NCI-H2029 (cell line): ENCODE data around the gene PLGRKT.
"Not testable (repeated sequence)": the region's sequence is repeated elsewhere in the genome, so short reads cannot be mapped to it uniquely, and the experiment has no call there.

Source experiments
- DNase-seq: peaks from one replicate; lab custom pipeline; 2025; lab: John Stamatoyannopoulos, UW

PLGRKT gene, protein sequence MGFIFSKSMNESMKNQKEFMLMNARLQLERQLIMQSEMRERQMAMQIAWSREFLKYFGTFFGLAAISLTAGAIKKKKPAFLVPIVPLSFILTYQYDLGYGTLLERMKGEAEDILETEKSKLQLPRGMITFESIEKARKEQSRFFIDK

DNA sequence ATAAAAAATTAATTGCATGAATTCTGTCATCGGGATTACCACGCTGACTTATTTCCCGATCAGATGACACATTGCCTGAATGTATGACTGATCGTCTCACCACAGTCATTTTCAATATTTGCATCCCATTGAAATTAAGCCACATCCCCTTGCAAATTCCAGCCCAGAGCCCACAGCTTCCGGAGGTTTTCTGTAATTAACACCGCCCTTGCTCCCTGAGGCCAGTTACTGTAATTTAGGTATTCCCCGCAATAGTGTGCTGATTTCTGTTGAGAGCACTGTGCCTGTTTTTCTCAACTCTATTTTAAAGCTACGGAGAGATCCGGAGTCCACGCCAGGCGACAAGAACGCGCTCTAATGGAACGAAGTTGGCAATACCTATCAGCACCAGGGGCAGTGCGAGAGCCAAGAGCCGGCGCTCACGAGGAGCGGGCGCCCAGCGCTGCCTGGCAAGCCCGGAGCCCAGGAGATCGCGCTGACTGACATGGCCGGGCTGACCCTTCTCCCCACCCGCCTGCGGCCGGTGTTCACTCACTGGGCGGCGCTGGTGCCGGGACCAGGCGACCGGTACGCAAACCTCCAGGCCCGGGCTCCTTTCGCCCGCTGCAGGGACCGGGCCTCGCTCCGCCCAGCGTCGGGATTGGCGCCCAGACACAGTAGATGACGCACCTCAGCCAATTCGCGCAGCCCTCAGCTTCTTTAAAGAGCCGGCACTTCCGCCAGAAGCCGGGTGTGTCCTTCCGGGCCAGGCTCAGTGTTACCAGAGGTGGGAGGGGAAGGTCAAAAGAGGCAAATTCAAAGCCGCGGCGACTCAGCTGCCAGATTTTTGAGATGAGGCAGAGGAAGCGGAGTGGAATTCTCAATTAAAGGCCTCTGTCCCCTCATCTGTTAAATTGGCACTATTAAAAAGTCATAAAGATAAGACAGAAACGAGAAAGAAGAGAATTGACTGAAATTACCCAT is at the start of gene PLGRKT:
TSS of gene PLGRKT (minus strand) at position 672 of the 963 bp plus-strand sequence. CDS start 5,948 bp downstream, outside the sequence.
- DNase-seq: peak; percentile 79

DNA sequence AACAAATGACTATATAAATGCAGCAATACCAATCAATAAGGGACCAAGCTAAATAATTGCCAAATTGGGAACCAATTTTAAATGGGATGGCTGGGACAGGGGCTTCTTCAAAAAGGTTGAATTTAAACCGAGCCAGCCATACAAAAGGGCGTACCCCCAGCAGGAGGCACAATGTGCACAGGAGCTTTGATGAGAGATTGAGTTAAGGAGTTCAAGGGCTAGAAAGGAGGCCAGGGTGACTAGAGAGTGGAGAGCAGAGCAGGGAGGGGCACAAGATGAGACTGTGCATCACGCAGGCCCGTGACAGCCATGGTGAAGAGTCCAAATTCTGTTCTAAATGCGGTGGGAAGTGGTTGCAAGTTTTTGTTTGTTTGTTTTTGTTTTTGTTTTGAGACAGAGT is 49.3 kb upstream of the PLGRKT start:
- no peak for DNase-seq

DNA sequence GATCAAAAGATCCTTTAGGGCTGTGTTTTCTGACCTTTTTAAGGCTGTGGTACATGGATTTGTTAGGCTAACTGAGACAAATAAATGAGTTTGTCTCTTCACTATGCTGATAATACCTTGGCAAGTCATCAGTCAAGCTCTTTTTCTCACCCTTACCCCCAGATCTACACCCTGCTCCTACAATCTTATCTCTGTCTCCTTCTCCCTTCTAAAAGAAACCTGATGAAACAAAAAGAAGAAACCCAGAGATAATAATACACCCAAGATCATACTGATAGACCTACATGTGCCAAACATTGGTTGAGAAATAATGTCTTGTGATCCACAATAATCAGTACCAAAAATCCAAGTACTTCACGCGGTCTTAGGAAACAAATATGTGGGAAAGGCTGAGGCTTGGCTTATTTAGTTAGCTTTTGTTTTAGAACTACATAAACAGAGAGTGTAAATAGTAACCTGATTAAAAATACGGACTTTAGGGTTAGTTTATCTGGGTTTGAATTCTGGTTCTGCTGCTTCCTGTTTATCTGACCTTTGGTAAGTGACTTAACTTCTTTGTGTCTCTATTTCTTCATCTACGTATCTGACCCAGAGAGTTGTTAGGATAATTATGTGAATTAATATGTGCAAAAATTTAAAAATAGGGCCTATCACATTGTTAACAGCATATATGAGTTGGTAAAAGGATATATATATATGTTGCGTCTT is 47.8 kb upstream of the PLGRKT start:
- no peak for DNase-seq

DNA sequence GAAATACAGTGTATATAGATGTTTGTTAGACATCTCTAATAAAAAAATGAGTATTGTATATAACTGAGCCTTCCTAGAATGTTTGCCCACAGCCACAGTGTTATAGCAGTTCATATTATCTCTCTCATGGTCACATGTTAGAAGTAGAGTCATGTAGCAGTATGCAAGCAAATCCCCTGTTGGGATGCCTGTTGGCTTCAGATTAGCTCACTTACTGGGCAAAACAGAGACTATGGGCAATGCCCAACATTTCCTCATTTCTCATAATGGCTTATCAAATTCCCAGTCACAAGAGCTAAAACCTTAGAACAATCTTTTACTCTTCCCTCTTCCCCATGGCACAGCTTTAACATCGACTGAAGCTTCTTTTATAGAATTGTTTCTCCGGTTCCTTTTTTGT is 45.6 kb upstream of the PLGRKT start:
- no peak for DNase-seq

DNA sequence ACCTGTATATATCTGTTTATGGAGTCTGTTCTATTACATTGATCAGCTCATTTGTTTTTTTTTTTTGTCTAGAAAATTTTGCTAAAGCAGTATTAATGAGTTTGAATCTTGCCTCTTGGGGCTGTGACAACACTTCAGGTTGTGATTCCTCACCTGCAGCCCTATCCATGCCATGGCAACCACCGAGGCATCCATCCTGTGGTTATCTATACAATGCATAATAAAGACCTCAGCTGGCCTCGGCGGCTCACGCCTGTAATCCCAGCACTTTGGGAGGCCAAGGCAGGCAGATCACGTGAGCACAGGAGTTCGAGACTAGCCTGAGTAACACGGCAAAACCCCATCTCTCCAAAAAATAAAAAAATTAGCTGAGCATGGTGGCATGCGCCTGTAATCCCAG is 44.5 kb upstream of the PLGRKT start:
- DNase-seq: no peak

DNA sequence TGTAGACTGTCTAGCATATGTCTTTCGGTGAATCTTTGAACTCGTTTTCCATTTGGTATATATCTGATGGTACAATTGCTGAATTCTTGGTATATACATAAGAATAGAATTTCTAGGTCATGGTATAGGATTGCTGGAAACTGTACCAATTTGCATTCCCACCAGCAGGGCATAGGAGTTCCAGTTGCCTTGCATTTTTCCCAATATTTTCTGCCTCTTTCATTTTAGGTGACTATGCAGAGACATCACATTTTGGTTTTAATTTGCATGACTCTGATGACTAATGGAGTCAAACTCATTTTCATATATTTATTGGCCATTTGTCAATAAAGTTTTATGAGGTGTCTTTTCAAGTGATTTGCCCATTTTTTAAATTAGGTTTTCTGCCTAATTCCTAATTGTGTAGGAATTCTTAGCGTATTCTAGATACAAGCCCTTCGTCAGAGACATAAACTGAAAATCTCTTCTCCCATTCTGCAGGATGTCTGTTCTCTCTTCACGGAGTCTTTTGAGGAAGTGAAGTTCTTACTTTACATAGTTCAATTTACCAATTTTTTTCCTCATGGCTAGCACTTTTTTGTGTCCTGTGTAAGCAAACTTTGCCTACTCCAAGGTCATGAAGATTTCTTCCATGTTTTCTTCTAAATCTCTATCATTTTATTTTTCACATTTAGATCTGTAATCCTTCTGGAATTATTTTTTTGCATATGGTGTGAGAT is 43.8 kb upstream of the PLGRKT start:
- no peak for DNase-seq

DNA sequence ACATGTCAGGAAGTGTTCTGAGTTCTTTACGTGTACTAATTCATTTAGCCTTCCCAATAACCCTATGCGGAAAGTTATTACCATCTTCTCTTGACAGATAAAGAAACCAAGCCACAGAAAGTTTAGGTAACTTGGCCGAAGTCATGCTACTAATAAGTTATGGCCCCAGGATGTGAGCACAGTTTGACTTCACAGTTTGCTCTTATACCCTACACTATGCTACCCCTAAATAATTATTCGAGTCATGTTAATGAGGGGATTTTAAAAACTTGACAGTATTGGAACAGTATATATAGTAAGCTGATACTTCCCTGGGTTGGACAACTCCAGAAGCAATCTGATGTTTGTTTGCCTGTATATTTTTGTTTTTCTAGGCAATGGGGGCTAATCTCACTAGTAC is 43.2 kb upstream of the PLGRKT start:
- DNase-seq: no peak

DNA sequence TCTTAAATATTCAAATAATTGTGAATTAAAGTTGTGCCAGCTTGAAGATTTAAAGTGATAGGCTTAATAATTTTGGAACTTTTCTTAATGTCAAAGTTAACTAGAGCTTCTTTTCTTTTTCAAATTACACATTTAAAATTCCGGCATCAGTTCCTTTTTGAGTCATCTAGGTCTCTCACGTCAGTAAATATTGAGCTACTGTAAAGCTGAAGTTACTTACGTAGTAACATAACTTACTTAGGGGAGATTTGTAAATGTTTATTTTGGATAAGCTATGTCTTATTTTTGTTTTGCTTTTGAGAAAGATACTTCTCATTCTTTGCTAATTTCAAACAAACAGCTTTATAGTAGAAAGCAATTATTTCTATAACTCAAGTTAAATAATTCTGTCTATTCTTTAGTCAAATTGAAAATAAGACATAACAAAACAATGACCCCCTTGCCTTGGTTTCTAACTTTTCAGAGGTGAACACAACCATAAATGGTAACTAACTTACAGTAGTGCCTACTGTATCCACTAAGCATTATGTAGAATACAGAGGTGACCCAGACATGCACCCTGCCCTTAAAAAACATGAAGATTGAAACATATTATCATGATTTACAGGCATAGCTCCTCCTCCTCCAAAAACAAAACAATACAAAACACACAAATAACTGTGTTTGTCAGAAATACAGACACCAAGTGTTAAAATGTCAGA is 42.4 kb upstream of the PLGRKT start:
- no peak for DNase-seq

DNA sequence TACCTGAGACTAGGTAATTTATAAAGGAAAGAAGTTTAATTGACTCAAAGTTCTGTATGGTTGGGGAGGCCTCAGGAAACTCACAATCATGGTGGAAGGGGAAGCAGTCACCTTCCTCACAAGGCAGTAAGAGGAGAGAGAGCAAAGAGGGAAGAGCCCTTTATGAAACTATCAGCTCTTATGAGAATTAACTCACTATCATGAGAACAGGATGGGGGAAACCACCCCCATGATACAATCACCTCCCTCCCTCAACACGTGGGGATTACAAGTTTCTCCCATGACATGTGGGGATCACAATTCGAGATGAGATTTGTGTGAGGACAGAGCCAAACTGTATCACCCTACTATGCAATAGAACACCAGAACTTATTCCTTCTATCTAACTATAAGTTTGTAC is 40.5 kb upstream of the PLGRKT start:
- no peak for DNase-seq

DNA sequence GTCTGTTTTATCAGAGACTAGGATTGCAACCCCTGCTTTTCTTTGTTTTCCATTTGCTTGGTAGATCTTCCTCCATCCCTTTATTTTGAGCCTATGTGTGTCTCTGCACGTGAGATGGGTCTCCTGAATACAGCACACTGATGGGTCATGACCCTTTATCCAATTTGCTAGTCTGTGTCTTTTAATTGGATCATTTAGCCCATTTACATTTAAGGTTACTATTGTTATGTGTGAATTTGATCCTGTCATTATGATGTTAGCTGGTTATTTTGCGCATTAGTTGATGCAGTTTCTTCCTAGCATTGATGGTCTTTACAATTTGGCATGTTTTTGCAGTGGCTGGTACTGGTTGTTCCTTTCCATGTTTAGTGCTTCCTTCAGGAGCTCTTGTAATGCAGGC is 37.9 kb upstream of the PLGRKT start:
- DNase-seq: not testable (repeated sequence)

DNA sequence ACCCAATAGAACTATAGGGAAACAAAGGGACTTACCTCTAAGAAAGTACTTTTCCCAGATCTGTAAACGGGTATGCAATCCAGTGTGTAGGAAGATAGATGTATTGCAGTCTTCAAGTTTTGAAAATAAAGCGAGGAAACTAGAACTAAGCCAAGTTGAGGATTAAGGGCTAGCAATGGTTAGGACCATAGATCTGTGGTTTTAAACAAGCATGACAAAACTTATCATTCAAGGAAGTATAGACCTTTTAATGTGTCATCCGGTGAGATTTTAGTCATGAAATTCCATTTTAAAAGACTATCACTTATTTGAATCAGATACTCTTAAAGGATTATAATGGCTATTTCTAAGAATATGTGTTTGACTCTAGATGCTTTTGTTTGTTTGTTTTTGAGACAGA is 33.1 kb upstream of the PLGRKT start:
- DNase-seq: no peak

DNA sequence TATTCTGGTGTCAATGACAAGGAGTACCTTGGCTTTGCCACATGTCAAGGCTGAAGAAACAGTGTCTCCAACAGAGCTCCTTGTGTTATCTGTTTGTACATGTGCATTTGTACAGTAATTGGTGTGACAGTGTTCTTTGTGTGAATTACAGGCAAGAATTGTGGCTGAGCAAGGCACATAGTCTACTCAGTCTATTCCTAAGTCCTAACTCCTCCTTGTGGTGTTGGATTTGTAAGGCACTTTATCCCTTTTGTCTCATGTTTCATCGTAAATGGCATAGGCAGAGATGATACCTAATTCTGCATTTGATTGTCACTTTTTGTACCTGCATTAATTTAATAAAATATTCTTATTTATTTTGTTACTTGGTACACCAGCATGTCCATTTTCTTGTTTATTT is 32.4 kb upstream of the PLGRKT start:
- no peak for DNase-seq

DNA sequence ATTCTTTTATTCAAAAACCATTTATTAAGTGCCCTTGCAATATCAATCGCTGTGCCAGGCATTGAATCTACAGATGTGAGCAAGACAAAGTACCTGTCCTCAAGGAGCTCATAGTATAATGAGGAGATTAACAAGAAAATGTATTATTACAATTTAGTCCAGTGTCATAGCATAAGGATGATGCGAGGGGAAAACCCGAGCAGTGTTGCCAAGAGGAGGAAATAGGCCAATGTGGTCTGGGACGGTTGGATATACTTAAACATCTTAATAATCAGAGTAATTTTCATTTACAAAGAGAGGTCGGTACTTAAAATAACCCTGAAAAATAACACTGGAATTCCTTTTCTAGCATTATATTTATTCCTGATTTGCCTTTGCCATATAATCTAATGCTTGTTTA is 31.1 kb upstream of the PLGRKT start:
- no peak for DNase-seq

DNA sequence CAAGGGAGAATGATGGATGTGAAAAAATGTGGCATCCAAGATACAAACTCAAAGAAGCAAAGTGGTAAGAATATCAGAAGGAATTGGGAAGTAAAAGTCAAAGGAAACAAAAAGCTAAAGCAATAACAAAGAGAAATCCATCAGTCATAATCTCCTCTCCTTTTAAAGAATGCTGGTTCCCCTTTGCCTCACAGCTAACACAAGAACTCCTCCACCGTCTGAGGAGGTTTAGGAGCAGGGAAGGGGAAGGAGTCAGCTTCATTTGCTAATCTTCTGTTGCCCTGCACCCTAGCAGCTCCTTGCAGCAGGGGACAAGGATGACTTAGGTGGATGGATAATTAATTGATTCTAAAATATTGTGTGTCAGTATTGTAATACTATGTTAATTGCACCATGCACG is 29.0 kb upstream of the PLGRKT start:
- DNase-seq: no peak

DNA sequence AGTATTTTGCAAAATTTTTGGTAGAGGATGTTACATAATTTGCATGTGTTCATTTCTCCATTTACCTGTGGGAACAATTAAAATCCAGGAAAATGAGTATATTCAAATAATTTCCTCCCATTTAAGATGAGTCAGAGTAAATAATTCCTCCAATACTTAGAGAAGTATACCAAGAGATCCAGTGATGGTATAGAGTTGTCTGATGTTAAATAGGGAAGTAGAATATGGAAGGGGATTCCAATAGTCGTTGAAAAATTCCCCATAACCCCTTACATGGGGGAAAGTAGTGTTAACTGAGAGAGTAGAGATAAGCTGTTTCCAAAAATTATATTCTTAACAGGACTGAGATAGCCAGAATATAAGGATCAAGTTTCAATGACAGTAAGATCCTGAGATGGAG is 28.3 kb upstream of the PLGRKT start:
- DNase-seq: no peak

DNA sequence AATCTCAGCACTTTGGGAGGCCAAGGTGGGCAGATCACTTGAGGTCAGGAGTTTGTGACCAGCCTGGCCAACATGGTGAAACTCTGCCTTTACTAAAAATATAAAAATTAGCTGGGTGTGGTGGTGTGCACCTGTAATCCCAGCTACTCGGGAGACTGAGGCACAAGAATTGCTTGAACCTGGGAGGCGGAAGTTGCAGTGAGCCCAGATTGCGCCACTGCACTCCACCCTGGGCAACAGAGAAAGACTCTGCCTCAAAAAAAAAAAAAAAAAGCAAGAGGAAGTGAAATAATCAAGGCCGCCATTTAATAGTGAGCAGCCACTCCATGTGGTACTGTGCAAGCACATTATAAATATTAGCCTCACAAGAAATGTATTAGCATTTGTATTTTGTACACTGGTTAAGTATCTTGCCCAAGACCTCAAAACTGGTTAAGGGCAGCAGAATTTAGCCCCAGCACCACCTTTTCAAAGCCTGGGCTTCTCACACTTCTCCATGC is 27.2 kb upstream of the PLGRKT start:
- not testable (repeated sequence) for DNase-seq

DNA sequence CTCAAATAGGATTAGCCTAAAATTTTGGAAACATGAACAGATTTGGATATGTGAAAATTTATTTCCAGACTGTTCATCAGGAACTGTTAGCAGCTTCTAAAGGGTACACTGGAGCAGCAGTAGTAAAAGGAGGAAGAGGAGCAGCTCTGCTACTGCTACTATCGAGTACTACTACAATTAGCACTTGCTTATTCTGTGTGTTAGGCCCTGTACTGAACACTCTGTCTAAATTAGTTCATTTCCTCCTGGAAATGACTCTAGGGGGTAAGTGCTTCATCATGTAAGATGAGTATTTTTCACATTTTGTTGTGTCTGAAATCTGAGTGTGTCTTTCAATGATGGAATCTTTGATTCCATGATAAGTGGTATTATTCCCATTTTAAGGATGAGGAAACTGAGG is 22.4 kb upstream of the PLGRKT start:
- DNase-seq: no peak

DNA sequence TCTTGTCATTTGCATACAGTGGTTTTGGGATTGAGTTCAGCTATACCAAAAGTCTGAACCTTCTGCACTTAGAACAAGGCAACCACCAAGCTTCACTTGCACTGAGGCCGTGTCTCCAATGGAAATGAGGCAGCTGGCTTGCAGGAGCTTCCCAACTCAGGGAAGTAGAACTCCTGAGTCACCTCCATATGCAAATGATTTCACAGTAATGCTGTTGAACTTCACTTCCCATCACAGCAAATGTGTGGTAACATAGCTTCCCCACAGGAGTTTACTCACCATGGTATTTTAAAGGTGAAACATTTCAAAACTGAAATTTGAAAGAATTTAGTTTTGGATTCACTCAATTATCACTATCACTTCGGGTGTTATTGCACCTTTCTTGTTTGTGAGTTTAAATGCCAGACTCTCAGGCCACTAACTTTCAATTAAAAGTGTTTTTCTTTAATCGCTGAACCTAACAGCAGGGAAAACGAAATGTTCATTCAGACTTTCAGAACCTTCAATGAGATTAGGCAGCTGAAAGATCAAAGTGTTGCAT is 21.6 kb upstream of the PLGRKT start:
- no peak for DNase-seq

DNA sequence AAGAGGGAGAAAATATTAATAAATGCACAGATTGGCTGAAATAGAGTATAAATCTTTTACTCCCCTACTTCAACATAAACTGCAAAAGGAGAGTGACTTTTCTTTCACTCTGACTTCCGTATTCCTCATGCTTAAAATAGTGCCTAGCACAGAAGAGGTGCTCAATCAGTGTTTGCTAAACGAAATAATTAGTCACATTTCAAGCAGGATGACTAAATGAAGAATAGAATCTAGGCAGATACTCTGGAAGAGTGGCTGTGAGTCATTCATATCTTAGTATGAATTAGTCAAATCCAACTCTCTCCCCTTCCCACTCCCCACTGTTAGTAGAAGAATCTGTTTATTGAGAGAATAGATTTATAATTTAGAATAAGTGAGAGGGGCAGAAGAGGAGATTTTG is 17.5 kb upstream of the PLGRKT start:
- no peak for DNase-seq

DNA sequence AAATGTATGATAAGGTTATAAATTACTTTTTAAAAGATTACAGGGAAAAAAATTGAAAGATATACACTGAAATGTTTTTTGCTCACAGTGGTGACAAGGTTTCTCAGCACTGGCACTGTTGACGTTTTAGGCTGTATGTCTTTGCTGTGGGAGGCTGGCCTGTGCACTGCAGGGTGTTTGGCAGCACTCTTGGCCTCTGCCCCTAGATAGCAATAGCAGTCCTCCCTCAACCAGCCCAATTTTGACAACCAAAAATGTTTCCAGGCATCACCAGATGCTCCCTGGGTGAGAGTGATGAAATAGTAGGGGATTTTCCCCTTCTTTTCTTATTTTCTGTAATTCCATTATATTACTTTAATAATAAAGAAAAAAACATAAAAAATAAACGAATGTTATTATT is 15.9 kb upstream of the PLGRKT start:
- DNase-seq: no peak

DNA sequence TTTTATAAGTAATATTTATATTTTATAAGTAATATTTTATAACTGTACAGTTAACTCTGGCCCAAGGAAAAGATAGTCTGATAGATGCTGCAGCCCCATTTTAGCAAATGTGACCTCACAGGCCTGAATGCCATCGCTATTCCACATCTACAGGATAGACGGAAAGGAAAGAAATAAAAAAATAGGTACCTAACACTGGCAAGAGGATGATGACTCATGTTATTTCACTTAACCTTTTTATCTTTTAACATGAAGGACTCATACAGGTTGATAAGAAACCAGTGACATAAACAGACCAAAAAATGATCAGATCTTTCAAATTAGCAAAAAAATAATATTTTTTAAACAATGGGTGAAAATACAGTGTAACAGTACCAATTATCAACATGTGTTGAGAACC is 15.3 kb upstream of the PLGRKT start:
- no peak for DNase-seq
